OCI-LY3 (cell line): ENCODE data around the gene WIF1.

ENCODE experiments used
- H2AFZ ChIP-seq: fragments of 200-600, 300-600 bp; shearing (Covaris generic); 2 replicates; pipeline ENCODE4 v1.6.0; 2014; ENCODE audit warnings: antibody characterized with exemption, low read depth, low read length
- H3K27ac ChIP-seq: fragments of 200-600, 300-600 bp; sonication (generic); 2 replicates; pipeline ENCODE4 v1.5.1; 2014; ENCODE audit warnings: mild to moderate bottlenecking, low read length, moderate library complexity, mixed read lengths
- H3K27me3 ChIP-seq: fragments of 200-600, 300-600 bp; sonication (generic); 2 replicates; pipeline ENCODE4 v1.6.1; 2014; ENCODE audit warnings: low read depth, low read length, mixed read lengths
- H3K36me3 ChIP-seq: fragments of 200-600, 300-600 bp; sonication (generic); replicated peaks from 2 replicates; pipeline ENCODE3; 2014; ENCODE audit warnings: low read depth, low read length, mixed read lengths
- H3K4me1 ChIP-seq: fragments of 300-600, 200-600 bp; sonication (generic); 2 replicates; pipeline ENCODE4 v1.6.1; 2014; ENCODE audit warnings: low read length, mixed read lengths
- H3K4me2 ChIP-seq: fragments of 200-600, 300-600 bp; sonication (generic); 2 replicates; pipeline ENCODE4 v1.6.1; 2014; ENCODE audit warnings: low read length, mixed read lengths
- H3K4me3 ChIP-seq: fragments of 300-600, 200-600 bp; sonication (generic); 2 replicates; pipeline ENCODE4 v1.5.1; 2014; ENCODE audit warnings: antibody characterized with exemption, mild to moderate bottlenecking, low read length, moderate library complexity
- H3K79me2 ChIP-seq: fragments of 300-600, 200-600 bp; shearing (Covaris generic); 2 replicates; pipeline ENCODE4 v1.6.1; 2014; ENCODE audit warnings: mild to moderate bottlenecking, low read length, mixed read lengths
- H3K9ac ChIP-seq: fragments of 300-600, 200-600 bp; shearing (Covaris generic); 2 replicates; pipeline ENCODE4 v1.6.0; 2014; ENCODE audit warnings: mild to moderate bottlenecking, low read length, moderate library complexity
- H3K9me3 ChIP-seq: fragments of 200-600, 300-600 bp; shearing (Covaris generic); 2 replicates; pipeline ENCODE4 v1.6.1; 2014; ENCODE audit warnings: low read length, mixed read lengths; ENCODE audit not compliant: insufficient read depth
- H4K20me1 ChIP-seq: fragments of 200-600, 300-600 bp; sonication (generic); 2 replicates; pipeline ENCODE4 v1.6.1; 2016; ENCODE audit warnings: low read length, mixed read lengths; ENCODE audit not compliant: insufficient read depth
- CTCF ChIP-seq: fragments of 200-600, 300-600 bp; sonication (generic); IDR thresholded peaks from 2 replicates; pipeline ENCODE4 v1.5.1; 2014; ENCODE audit warnings: antibody characterized with exemption, low read length, low read depth
- EZH2phosphoT487 ChIP-seq: fragments of 200-600 bp; shearing (Covaris generic); IDR thresholded peaks from 2 replicates; pipeline ENCODE4 v1.6.1; 2018; ENCODE audit warnings: antibody characterized with exemption, mixed run types, low read depth

The WIF1 gene

GRCh38 chr12:65123435-65124063 is 2.4 kb upstream of the WIF1 start:
- peak overlapping the region; percentile 47 for H3K4me2 ChIP-seq
- H3K27me3 ChIP-seq: peaks cover 37% of the 10 kb centered on the region
- H4K20me1 ChIP-seq: no peaks in the 10 kb centered on the region
- TF ChIP-seq CTCF: peak; percentile 73
- no peak for TF ChIP-seq EZH2phosphoT487
- H3K4me1 ChIP-seq: peaks cover 8% of the 10 kb centered on the region
- H3K79me2 ChIP-seq: no peaks in the 10 kb centered on the region
- no peak overlapping the region for H3K27ac ChIP-seq
- no peak overlapping the region for H3K4me3 ChIP-seq
- no peaks in the 10 kb centered on the region for H3K36me3 ChIP-seq
- H3K9ac ChIP-seq: no peak overlapping the region
- no peaks in the 10 kb centered on the region for H3K9me3 ChIP-seq
- H2AFZ ChIP-seq: no peak overlapping the region

GRCh38 chr12:65122703-65123102 is 1.6 kb upstream of the WIF1 start:
- no peak overlapping the region for H2AFZ ChIP-seq
- peaks cover 8% of the 10 kb centered on the region for H3K4me1 ChIP-seq
- H3K4me2 ChIP-seq: no peak overlapping the region
- no peaks in the 10 kb centered on the region for H3K79me2 ChIP-seq
- H3K36me3 ChIP-seq: no peaks in the 10 kb centered on the region
- H4K20me1 ChIP-seq: no peaks in the 10 kb centered on the region
- no peaks in the 10 kb centered on the region for H3K9me3 ChIP-seq
- H3K9ac ChIP-seq: no peak overlapping the region
- TF ChIP-seq CTCF (no peak), EZH2phosphoT487 (no peak)
- no peak overlapping the region for H3K27ac ChIP-seq
- no peak overlapping the region for H3K4me3 ChIP-seq
- H3K27me3 ChIP-seq: peaks cover 39% of the 10 kb centered on the region

- no peak overlapping the region for H3K27ac ChIP-seq
- no peak overlapping the region for H3K9ac ChIP-seq
- H2AFZ ChIP-seq: no peak overlapping the region
- no peaks in the 10 kb centered on the region for H4K20me1 ChIP-seq
- no peak overlapping the region for H3K4me3 ChIP-seq
- H3K79me2 ChIP-seq: no peaks in the 10 kb centered on the region
- TF ChIP-seq EZH2phosphoT487: no peak
- TF ChIP-seq CTCF: no peak
- peaks cover 36% of the 10 kb centered on the region for H3K27me3 ChIP-seq
- H3K4me1 ChIP-seq: peaks cover 8% of the 10 kb centered on the region
- H3K9me3 ChIP-seq: no peaks in the 10 kb centered on the region
- H3K36me3 ChIP-seq: no peaks in the 10 kb centered on the region
- H3K4me2 ChIP-seq: no peak overlapping the region
Observed at GRCh38 chr12:65121956-65122469, 908 bp upstream of the WIF1 start.

GRCh38 chr12:65119063-65119462 is 2.0 kb downstream of the WIF1 start:
- Histone ChIP-seq H3K27me3 (peaks cover 18% of the 10 kb centered on the region; the same call in 1 of the 2 replicates), H3K9ac (no peak overlapping the region)

More at GRCh38 chr12:65119063-65119462, 2.0 kb downstream of the WIF1 start:
- Histone ChIP-seq H3K4me2 (no peak overlapping the region), H3K9me3 (no peaks in the 10 kb centered on the region), H4K20me1 (no peaks in the 10 kb centered on the region), H3K79me2 (no peaks in the 10 kb centered on the region), H3K36me3 (no peaks in the 10 kb centered on the region), H3K4me1 (peaks cover 2% of the 10 kb centered on the region; the same call in 1 of the 2 replicates), H2AFZ (no peak overlapping the region), H3K27ac (no peak overlapping the region), H3K4me3 (no peak overlapping the region)
- no peak for TF ChIP-seq EZH2phosphoT487
- no peak for TF ChIP-seq CTCF
